K562 (cell line): ENCODE measurements around the gene UQCR11. TPM values are rescaled to one million over a fixed set of nuclear protein-coding genes. Genes with fewer than 3 reads are reported as not detected.

Source experiments
- BRCA1 ChIP-seq, 2 experiments: fragments of 450-650 bp in 1 of 2; sonication (generic) in 1 of 2; formaldehyde crosslinking in 1 of 2; IDR thresholded peaks; 2 replicates each; pipeline versions ENCODE4 v1.5.0 to v1.6.1; 2017 to 2020; ENCODE audit warnings: mild to moderate bottlenecking in 1 of 2, missing genetic modification reagents in 1 of 2
- FUS ChIP-seq: fragments of 200-400 bp; formaldehyde crosslinking; optimal IDR thresholded peaks from 2 replicates; pipeline ENCODE3; 2017; ENCODE audit warnings: low read depth, low read length
- IRF9 ChIP-seq: fragments of 450-650 bp; IDR thresholded peaks from 2 replicates; pipeline ENCODE4 v1.6.1; 2016; ENCODE audit warnings: missing biosample characterization, missing genetic modification characterization
- NR2C2 ChIP-seq, 2 experiments: fragments of 200-800 bp in 1 of 2; sonication (Bioruptor generic) in 1 of 2; sonication (generic) in 1 of 2; formaldehyde crosslinking in 1 of 2; IDR thresholded peaks; 2 replicates each; pipeline versions ENCODE4 v1.6.1 to v1.8.0; 2016 to 2022; ENCODE audit warnings: mild to moderate bottlenecking in 1 of 2, missing compliant biosample characterization in 1 of 2, missing genetic modification characterization in 1 of 2, missing genetic modification reagents in 1 of 2
- RCOR1 ChIP-seq, 2 experiments: IDR thresholded peaks; 2 replicates each; pipeline ENCODE4 v1.6.1; 2012; ENCODE audit warnings: low read depth in 2 of 2, low read length in 2 of 2, borderline replicate concordance in 1 of 2, improper control_type of control experiment in 1 of 2
- RHOXF2B ChIP-seq: fragments of 250-450 bp; sonication (Bioruptor Pico); conservative IDR thresholded peaks from 2 replicates; pipeline ENCODE4 v1.5.1; 2021
- SRSF1 ChIP-seq: fragments of 200-400 bp; formaldehyde crosslinking; IDR thresholded peaks from 2 replicates; pipeline ENCODE4 v1.6.1; 2017; ENCODE audit warnings: mild to moderate bottlenecking, low read depth, low read length, moderate library complexity
- TAF15 ChIP-seq: fragments of 200-400 bp; formaldehyde crosslinking; IDR thresholded peaks from 2 replicates; pipeline ENCODE4 v1.6.1; 2017; ENCODE audit warnings: mild to moderate bottlenecking, low read depth, low read length, moderate library complexity
- TARDBP ChIP-seq: fragments of 450-650 bp; IDR thresholded peaks from 2 replicates; pipeline ENCODE4 v1.6.1; 2016
- ZBTB7A ChIP-seq: IDR thresholded peaks from 2 replicates; pipeline ENCODE4 v1.6.1; 2011; ENCODE audit warnings: low read depth, mild to moderate bottlenecking, low read length, moderate library complexity, borderline replicate concordance; ENCODE audit not compliant: control insufficient read depth
- ZMIZ1 ChIP-seq, 2 experiments: fragments of 150-350 bp in 1 of 2; IDR thresholded peaks; 2 replicates each; pipeline ENCODE4 v1.6.1; 2012 to 2016; ENCODE audit warnings: low read depth in 2 of 2, low read length in 2 of 2, mild to moderate bottlenecking in 1 of 2, moderate library complexity in 1 of 2
- ZNF318 ChIP-seq, 2 experiments: fragments of 450-650 bp; IDR thresholded peaks; 2 replicates each; pipeline ENCODE4 v1.6.1; 2016; ENCODE audit warnings: mild to moderate bottlenecking in 2 of 2, borderline replicate concordance in 1 of 2, low read depth in 1 of 2, moderate library complexity in 1 of 2
- ZNF75A ChIP-seq: fragments of 450-650 bp; formaldehyde crosslinking; IDR thresholded peaks from 2 replicates; pipeline ENCODE4 v1.4.0; 2020; ENCODE audit warnings: mild to moderate bottlenecking
- polyA plus RNA-seq, 8 experiments: library from polyadenylated mRNA; depleted of rRNA in 4 of 8; stranded (reverse) in 5 of 8; unstranded in 3 of 8; fragments of >200 nt; fragmentation: Nextera tagmentation in 2 of 8; fragmentation: Illumina TruSeq in 1 of 8; extraction: Ambion mirVana in 2 of 8; extraction: Trizol in 1 of 8; gene quantifications; 2 replicates each; pipeline versions ENCODE4 v1.2.1 to v1.2.3, GENCODE V29; 2011 to 2014; ENCODE audit warnings: inconsistent platforms in 1 of 8, missing spikeins in 1 of 8
- total RNA-seq, 7 experiments: library from RNA; depleted of rRNA in 6 of 7; stranded (reverse); fragments of >200 nt in 6 of 7; fragmentation: Illumina TruSeq in 2 of 7; extraction: Trizol in 2 of 7; gene quantifications; 2 replicates each; pipeline versions ENCODE4 v1.2.1 to v1.2.3, GENCODE V29; 2011 to 2021; ENCODE audit warnings: low replicate concordance in 1 of 7

Gene UQCR11
- total and polyA plus RNA-seq, 9 of the 15 experiments (the other 6 are each of a cell fraction or from before 2014, with no cell fraction given): 57.6 to 394 (median 259) TPM

GRCh38 chr19:1592024-1592754 is 13.1 kb downstream of the UQCR11 start (continued):
- TF ChIP-seq RCOR1 (IDR thresholded peaks at IDR 0.05; ENCODE audit: borderline replicate concordance in 1 of 2, low read depth in 2 of 2, low read length in 2 of 2) (no peak), BRCA1 (IDR thresholded peaks at IDR 0.05) (no peak), BRCA1 (CRISPR knock-in tag; IDR thresholded peaks at IDR 0.05) (no peak), ZBTB7A (no peak), NR2C2 (CRISPR knock-in tag; IDR thresholded peaks at IDR 0.05) (0 out of 2 replicates have a peak, but pooled peaks have one; percentile 24), NR2C2 (tag; IDR thresholded peaks at IDR 0.05) (peak; percentile 77; the same call in 1 of the 2 replicates), TAF15 (no peak), ZNF318 (IDR thresholded peaks at IDR 0.05; ENCODE audit: borderline replicate concordance in 1 of 2, low read depth in 1 of 2) (no peak), RHOXF2B (no peak), IRF9 (tag) (no peak), FUS (no peak), ZNF75A (no peak), ZMIZ1 (IDR thresholded peaks at IDR 0.05; ENCODE audit: low read depth in 2 of 2, low read length in 2 of 2) (peak in 1 of 2 experiments; percentile 36; a peak in 1 of 4 replicates), TARDBP (peak; percentile 17; the same call in 1 of the 2 replicates), SRSF1 (no peak)
